Esophagus squamous epithelium (tissue), 4 donors: Measurements from ENCODE around the gene COL18A1.

Experiments
- CTCF ChIP-seq, 6 experiments: fragments of 450-650 bp in 4 of 6; fragments of 200-600 bp in 2 of 6; sonication (generic) in 2 of 6; IDR thresholded peaks; one replicate each; pipeline ENCODE4 v1.5.1; 2016 to 2019; ENCODE audit warnings: antibody characterized with exemption in 6 of 6, mild to moderate bottlenecking in 4 of 6, moderate library complexity in 4 of 6
- POLR2A ChIP-seq, 4 donors: fragments of 450-650 bp; IDR thresholded peaks; one replicate each; pipeline ENCODE4 v1.6.1; 2017; ENCODE audit warnings: antibody characterized with exemption in 4 of 4, mild to moderate bottlenecking in 4 of 4, moderate library complexity in 3 of 4

GRCh38 chr21:45550522-45551210 lies 145.7 kb downstream of the COL18A1 start:
- TF ChIP-seq CTCF (IDR thresholded peaks at IDR 0.05) = no peak
- no peak for TF ChIP-seq POLR2A (IDR thresholded peaks at IDR 0.05)
